PFSK-1 (cell line): Measurements from ENCODE around the gene EIF5A.

Source experiments
- FOXP2 ChIP-seq: optimal IDR thresholded peaks from 2 replicates; pipeline ENCODE3; 2011; ENCODE audit warnings: borderline replicate concordance, control low read depth, inconsistent platforms; ENCODE audit not compliant: insufficient read depth; ENCODE audit errors: extremely low read length, extremely low read depth
- POLR2AphosphoS5 ChIP-seq: IDR thresholded peaks from 2 replicates; pipeline ENCODE4 v1.6.1; 2012; ENCODE audit warnings: low read depth, mild to moderate bottlenecking, control low read depth, low read length, moderate library complexity
- REST ChIP-seq, 2 experiments: IDR thresholded peaks; 2 replicates each; pipeline versions ENCODE4 v1.6.1 to v1.8.0; 2011 to 2012; ENCODE audit warnings: low read depth in 2 of 2, low read length in 2 of 2, control low read depth in 1 of 2, inconsistent platforms in 1 of 2, mild to moderate bottlenecking in 1 of 2, moderate library complexity in 1 of 2; ENCODE audit not compliant: insufficient read depth in 1 of 2
- SIN3A ChIP-seq: IDR thresholded peaks from 2 replicates; pipeline ENCODE4 v1.6.1; 2012; ENCODE audit warnings: mild to moderate bottlenecking, low read length, moderate library complexity, borderline replicate concordance; ENCODE audit not compliant: insufficient read depth
- TAF1 ChIP-seq: IDR thresholded peaks from 2 replicates; pipeline ENCODE4 v1.6.1; 2012; ENCODE audit warnings: low read length, control low read depth, borderline replicate concordance; ENCODE audit not compliant: insufficient read depth

- TF ChIP-seq REST (IDR thresholded peaks at IDR 0.05; ENCODE audit: insufficient read depth in 1 of 2, low read depth in 2 of 2, low read length in 2 of 2) (no peak), POLR2AphosphoS5 (no peak), TAF1 (no peak), SIN3A (no peak), FOXP2 (no peak)
Measured at GRCh38 chr17:7361906-7362305, 54.5 kb downstream of the EIF5A start.
